KMS-11 (cell line): Measurements from ENCODE around the gene CDH4.

ENCODE experiments used
- H2AFZ ChIP-seq: fragments of 200-600 bp; sonication (generic); 2 replicates; pipeline ENCODE4 v1.6.1; 2016; ENCODE audit warnings: antibody characterized with exemption, mixed run types, low read depth
- H3K27ac ChIP-seq: fragments of 200-600 bp; sonication (generic); 2 replicates; pipeline ENCODE4 v1.6.1; 2016; ENCODE audit warnings: mild to moderate bottlenecking, mixed run types
- H3K27me3 ChIP-seq: fragments of 200-600 bp; sonication (generic); 2 replicates; pipeline ENCODE4 v1.6.1; 2017; ENCODE audit warnings: mild to moderate bottlenecking, low read depth, mixed run types, moderate library complexity; ENCODE audit not compliant: insufficient read depth
- H3K36me3 ChIP-seq: fragments of 200-600 bp; sonication (generic); 2 replicates; pipeline ENCODE4 v1.6.1; 2017; ENCODE audit warnings: mild to moderate bottlenecking, mixed run types; ENCODE audit not compliant: insufficient read depth
- H3K4me1 ChIP-seq: fragments of 200-600 bp; sonication (generic); 2 replicates; pipeline ENCODE4 v1.6.1; 2016; ENCODE audit warnings: mild to moderate bottlenecking, low read depth, mixed run types; ENCODE audit not compliant: poor library complexity, severe bottlenecking
- H3K4me2 ChIP-seq: fragments of 200-600 bp; sonication (generic); 2 replicates; pipeline ENCODE4 v1.7.0; 2016; ENCODE audit warnings: mild to moderate bottlenecking, mixed run types
- H3K4me3 ChIP-seq: fragments of 200-600 bp; sonication (generic); IDR thresholded peaks from 2 replicates; pipeline ENCODE4 v1.6.1; 2017; ENCODE audit warnings: low read depth, low read length, mixed read lengths; ENCODE audit not compliant: insufficient read depth
- H3K79me2 ChIP-seq: fragments of 200-600 bp; sonication (generic); 2 replicates; pipeline ENCODE4 v1.6.1; 2016; ENCODE audit warnings: low read depth, mixed run types; ENCODE audit not compliant: insufficient read depth
- H3K9ac ChIP-seq: fragments of 200-600 bp; sonication (generic); 2 replicates; pipeline ENCODE4 v1.6.1; 2016; ENCODE audit warnings: mild to moderate bottlenecking, mixed run types
- H4K20me1 ChIP-seq: fragments of 200-600 bp; sonication (generic); 2 replicates; pipeline ENCODE4 v1.6.1; 2016; ENCODE audit warnings: mild to moderate bottlenecking, mixed run types; ENCODE audit not compliant: insufficient read depth
- TF ChIP-seq, protein P1 (sequence below): fragments of 200-600 bp; sonication (generic); conservative IDR thresholded peaks from 2 replicates; pipeline ENCODE4 v1.6.1; 2017; ENCODE audit warnings: low read depth, mild to moderate bottlenecking, antibody characterized with exemption, low read length, moderate library complexity, mixed read lengths

CDH4 gene

DNA sequence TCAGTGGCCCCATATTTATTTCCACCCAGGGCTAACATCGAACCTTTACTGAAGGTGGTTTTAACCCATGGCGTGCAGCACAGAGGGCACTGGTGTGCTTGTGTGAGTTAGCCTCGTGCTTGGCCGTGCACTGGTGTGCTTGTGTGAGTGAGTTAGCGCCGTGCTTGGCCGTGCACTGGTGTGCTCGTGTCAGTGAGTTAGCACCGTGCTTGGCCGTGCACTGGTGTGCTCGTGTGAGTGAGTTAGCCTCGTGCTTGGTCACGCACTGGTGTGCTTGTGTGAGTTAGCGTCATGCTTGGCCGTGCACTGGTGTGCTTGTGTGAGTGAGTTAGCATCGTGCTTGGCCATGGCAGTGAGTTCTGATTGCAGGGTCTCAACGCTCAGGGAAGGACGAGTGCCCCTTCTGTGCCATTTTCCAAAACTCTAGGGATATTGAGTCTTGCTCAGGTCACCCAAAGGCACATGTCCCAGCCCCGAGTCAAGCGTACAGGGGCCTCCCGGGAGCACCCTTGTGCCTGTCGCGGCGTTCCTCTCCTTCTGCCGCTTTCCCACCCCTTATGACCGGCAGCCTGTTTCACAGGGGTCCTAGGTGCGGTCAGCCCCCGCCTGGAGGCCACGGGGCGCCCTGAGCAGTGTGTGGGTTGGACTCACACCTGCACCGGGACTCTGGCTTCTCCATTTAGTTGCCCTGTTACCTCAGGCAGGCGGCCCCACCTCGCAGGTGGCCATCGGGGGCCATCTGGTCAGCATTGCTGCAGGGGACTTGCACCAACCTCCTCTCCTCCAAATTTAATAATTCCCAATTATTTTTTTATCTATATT, 399.1 kb downstream of the CDH4 start:
- no peak overlapping the region for H3K4me2 ChIP-seq
- H3K4me1 ChIP-seq: no peaks in the 10 kb centered on the region
- no peak overlapping the region for H2AFZ ChIP-seq
- H3K9ac ChIP-seq: no peak overlapping the region
- no peaks in the 10 kb centered on the region for H3K79me2 ChIP-seq
- no peaks in the 10 kb centered on the region for H4K20me1 ChIP-seq
- no peaks in the 10 kb centered on the region for H3K36me3 ChIP-seq
- TF ChIP-seq, protein P1, sequence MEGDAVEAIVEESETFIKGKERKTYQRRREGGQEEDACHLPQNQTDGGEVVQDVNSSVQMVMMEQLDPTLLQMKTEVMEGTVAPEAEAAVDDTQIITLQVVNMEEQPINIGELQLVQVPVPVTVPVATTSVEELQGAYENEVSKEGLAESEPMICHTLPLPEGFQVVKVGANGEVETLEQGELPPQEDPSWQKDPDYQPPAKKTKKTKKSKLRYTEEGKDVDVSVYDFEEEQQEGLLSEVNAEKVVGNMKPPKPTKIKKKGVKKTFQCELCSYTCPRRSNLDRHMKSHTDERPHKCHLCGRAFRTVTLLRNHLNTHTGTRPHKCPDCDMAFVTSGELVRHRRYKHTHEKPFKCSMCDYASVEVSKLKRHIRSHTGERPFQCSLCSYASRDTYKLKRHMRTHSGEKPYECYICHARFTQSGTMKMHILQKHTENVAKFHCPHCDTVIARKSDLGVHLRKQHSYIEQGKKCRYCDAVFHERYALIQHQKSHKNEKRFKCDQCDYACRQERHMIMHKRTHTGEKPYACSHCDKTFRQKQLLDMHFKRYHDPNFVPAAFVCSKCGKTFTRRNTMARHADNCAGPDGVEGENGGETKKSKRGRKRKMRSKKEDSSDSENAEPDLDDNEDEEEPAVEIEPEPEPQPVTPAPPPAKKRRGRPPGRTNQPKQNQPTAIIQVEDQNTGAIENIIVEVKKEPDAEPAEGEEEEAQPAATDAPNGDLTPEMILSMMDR: no peak
- H3K27ac ChIP-seq: no peak overlapping the region
- H3K4me3 ChIP-seq: no peak overlapping the region
- peaks cover 32% of the 10 kb centered on the region; the same call in 1 of the 2 replicates for H3K27me3 ChIP-seq

DNA sequence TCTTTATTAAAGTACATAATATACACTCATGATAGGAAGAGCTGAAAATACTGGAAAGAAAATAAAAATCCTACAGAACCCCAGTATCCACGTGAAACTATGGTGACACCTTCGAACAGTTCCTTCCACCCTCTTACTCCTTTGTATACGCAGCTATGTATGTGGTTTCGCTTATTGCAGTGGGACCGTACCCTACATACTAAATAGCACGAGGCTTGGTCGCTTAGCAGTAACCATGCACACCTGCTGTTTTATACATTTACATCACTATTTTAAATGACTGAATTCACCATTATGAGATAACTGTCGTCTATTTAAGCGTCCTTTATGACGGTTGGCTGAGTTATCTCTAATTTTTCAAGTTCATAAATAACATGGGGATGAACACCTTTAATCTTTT, 400.1 kb downstream of the CDH4 start:
- Histone ChIP-seq H2AFZ (no peak overlapping the region), H3K9ac (no peak overlapping the region), H3K4me2 (no peak overlapping the region), H3K27me3 (peaks cover 24% of the 10 kb centered on the region; the same call in 1 of the 2 replicates), H4K20me1 (no peaks in the 10 kb centered on the region), H3K27ac (no peak overlapping the region), H3K79me2 (no peaks in the 10 kb centered on the region), H3K4me1 (no peaks in the 10 kb centered on the region), H3K36me3 (no peaks in the 10 kb centered on the region), H3K4me3 (no peak overlapping the region)
- TF ChIP-seq, protein P1: no peak

DNA sequence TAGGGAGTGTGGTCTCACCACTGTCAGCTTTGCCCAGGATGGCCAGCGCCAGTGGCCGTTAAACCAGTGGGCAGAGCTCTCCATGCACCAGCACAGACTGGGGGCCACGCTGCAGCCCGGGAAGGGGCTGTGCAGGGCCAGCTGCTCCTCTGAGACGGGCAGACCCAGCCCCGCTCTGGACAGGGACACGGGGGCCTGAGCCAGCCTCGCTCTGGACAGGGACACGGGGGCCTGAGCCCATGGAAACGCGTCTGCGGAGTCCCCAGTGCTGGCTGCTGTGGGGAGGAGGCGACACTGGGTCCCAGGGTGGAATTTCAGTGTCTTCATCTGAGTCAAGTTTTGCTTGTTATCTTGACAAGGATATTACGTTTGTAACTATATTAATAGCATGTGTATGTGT, 402.7 kb downstream of the CDH4 start:
- Histone ChIP-seq H2AFZ (no peak overlapping the region), H3K27me3 (peaks cover 22% of the 10 kb centered on the region; the same call in 1 of the 2 replicates), H3K9ac (no peak overlapping the region), H3K27ac (no peak overlapping the region), H3K79me2 (no peaks in the 10 kb centered on the region), H3K4me2 (no peak overlapping the region), H3K4me1 (no peaks in the 10 kb centered on the region), H3K36me3 (no peaks in the 10 kb centered on the region), H3K4me3 (no peak overlapping the region), H4K20me1 (no peaks in the 10 kb centered on the region)
- TF ChIP-seq, protein P1: no peak

DNA sequence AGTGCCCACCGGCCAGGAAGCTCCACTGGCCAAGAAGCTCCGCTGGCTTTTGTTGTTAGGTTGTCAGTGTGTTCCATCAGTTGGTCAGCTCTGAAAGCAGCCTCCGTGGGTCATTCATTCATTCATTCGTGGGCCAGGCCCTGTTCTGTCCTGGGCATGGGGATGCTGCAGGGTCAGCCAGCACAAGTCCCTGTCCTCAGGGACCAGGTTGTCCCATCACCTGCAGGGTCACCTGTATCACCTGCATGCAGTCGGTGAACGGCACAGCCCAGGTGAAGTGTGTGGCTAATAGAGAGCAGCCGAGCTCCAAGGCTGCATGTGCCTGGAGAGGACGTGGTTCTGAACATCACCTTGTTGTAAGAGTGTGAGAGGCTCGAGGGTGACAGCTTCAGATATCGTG, 403.5 kb downstream of the CDH4 start:
- Histone ChIP-seq H3K36me3 (no peaks in the 10 kb centered on the region), H3K4me2 (no peak overlapping the region), H3K4me1 (no peaks in the 10 kb centered on the region), H2AFZ (no peak overlapping the region), H3K9ac (no peak overlapping the region), H3K27ac (no peak overlapping the region), H4K20me1 (no peaks in the 10 kb centered on the region), H3K79me2 (no peaks in the 10 kb centered on the region), H3K4me3 (no peak overlapping the region), H3K27me3 (peaks cover 16% of the 10 kb centered on the region; the same call in 1 of the 2 replicates)
- TF ChIP-seq, protein P1: no peak
